Activated CD4-positive, alpha-beta T cell treated with anti-CD3 and anti-CD28 coated beads for 36 hours (primary cell): ENCODE measurements around the gene ERGIC1. TPM values are rescaled to one million over a fixed set of nuclear protein-coding genes. Genes with fewer than 3 reads are reported as not detected.

Source experiments
- ATAC-seq: fragments of 200-7000 bp; cut with Tn5 transposase; one replicate; pipeline ENCODE4 v1.10.0; 2021; ENCODE audit warnings: mild to moderate bottlenecking, moderate library complexity
- CTCF ChIA-PET: fragments of 350-600 bp; sonication (Branson Sonifier 250); formaldehyde crosslinking; loops from one replicate; lab custom pipeline; 2021; ENCODE audit warnings: antibody characterized with exemption; lab: Charles Lee
- POLR2A ChIA-PET: fragments of 350-600 bp; sonication (Branson Sonifier 250); formaldehyde crosslinking; loops from one replicate; lab custom pipeline; 2021; ENCODE audit warnings: antibody characterized with exemption, inconsistent platforms; lab: Charles Lee
- DNase-seq: peaks from one replicate; pipeline ENCODE4 v3.0.0-alpha.2; 2020
- H3K27ac Mint-ChIP-seq: one replicate; pipeline ENCODE4 v1.8.0; 2021; ENCODE audit warnings: mixed read lengths
- H3K27me3 Mint-ChIP-seq: one replicate; pipeline ENCODE4 v1.8.0; 2021; ENCODE audit warnings: mixed read lengths
- H3K36me3 Mint-ChIP-seq: one replicate; pipeline ENCODE4 v1.8.0; 2021; ENCODE audit warnings: low read depth, mixed read lengths
- H3K4me1 Mint-ChIP-seq: one replicate; pipeline ENCODE4 v1.8.0; 2021; ENCODE audit warnings: mixed read lengths
- H3K4me3 Mint-ChIP-seq: one replicate; pipeline ENCODE4 v1.8.0; 2021; ENCODE audit warnings: mild to moderate bottlenecking, moderate library complexity, mixed read lengths
- H3K9me3 Mint-ChIP-seq: one replicate; pipeline ENCODE4 v1.8.0; 2021; ENCODE audit warnings: low read depth, mixed read lengths
- intact Hi-C, 2 experiments: fragments of 100-400 bp; cut with DNase I in 1 of 2; cut with micrococcal nuclease in 1 of 2; formaldehyde crosslinking; loops; one replicate each; pipeline versions ENCODE4 v1.14.2 to v1.15.1; 2022 to 2024; cut with DNase I, micrococcal nuclease
- total RNA-seq, 2 experiments: library from RNA; stranded (reverse); gene quantifications; one replicate each; pipeline ENCODE4 v1.2.3, GENCODE V29; 2021

The ERGIC1 gene
- total RNA-seq, 2 experiments from 2014 or later: 40.3 to 50.0 TPM

DNA sequence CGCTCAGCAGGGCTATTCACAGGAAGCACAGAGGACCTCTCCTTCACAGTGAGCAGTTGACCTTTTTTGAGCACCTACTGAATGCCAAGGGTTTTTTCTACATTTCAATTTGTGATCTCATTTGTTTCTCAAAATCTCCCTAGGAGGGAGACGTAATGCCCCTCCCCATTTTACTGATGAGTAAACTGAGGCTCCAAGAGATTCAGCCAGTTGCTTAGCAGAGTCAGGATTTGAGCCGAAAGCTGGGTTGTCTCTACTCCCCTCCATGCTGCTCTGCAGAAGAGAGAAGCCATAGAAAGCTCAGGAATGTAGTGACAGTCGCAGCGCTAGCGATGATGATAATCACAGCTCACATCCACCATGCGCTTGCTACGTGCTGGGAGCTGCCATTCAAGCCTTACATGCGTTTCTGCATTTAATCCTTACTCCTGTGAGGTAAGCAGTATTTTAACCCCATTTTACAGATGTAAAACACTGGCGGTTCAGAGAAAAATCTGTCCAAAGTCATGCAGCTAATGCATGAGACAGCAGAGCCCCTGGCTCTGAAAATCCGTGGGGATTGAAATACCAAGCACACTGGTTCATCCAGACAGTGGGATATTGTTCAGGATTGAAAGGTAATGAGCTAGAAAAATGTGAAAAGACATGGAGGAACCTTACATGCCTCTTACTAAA is 33.8 kb downstream of the ERGIC1 start:
- Mint-ChIP-seq H3K36me3 (no peaks in the 10 kb centered on the region), H3K4me3 (no peak overlapping the region), H3K27ac (no peak overlapping the region), H3K4me1 (peaks cover 21% of the 10 kb centered on the region), H3K9me3 (no peaks in the 10 kb centered on the region), H3K27me3 (no peaks in the 10 kb centered on the region)
- ATAC-seq (no peak), DNase-seq (no peak)
- ChIA-PET POLR2A (interaction anchor here (0.6 kb wide), 1 partner anchor 9 kb away, joined by 5 read pairs; no protein-coding TSS in a partner anchor), CTCF (no interaction called here)
- intact Hi-C loops: no loop called here

DNA sequence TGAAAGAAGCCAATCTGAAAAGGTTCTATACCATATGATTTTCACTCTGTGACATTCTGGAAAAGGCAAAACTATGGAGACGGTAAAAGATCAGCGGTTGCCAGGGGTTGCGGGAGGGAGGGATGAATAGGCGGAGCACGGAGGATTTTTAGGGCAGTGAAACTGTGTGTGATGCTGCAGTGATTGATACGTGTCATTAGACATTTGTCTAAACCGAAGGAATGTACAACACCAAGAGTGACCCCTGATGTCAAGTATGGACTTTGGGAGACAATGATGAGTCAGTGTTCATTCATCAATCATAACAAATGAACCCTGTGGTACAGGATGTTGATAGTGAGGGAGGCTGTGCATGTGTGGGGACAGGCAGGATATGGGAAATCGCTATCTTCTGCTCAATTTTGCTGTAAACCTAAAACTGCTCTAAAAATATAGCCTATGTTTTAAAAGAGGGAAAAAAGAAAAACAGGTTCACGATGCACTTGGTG is 34.4 kb downstream of the ERGIC1 start:
- Mint-ChIP-seq H3K4me1 (peaks cover 23% of the 10 kb centered on the region), H3K27ac (no peak overlapping the region), H3K9me3 (no peaks in the 10 kb centered on the region), H3K27me3 (no peaks in the 10 kb centered on the region), H3K4me3 (no peak overlapping the region), H3K36me3 (no peaks in the 10 kb centered on the region)
- DNase-seq (no peak), ATAC-seq (peak; percentile 60)
- intact Hi-C loops: no loop called here
- ChIA-PET CTCF (no interaction called here), POLR2A (interaction anchor here (0.6 kb wide), 1 partner anchor 8 kb away, joined by 5 read pairs; no protein-coding TSS in a partner anchor)

DNA sequence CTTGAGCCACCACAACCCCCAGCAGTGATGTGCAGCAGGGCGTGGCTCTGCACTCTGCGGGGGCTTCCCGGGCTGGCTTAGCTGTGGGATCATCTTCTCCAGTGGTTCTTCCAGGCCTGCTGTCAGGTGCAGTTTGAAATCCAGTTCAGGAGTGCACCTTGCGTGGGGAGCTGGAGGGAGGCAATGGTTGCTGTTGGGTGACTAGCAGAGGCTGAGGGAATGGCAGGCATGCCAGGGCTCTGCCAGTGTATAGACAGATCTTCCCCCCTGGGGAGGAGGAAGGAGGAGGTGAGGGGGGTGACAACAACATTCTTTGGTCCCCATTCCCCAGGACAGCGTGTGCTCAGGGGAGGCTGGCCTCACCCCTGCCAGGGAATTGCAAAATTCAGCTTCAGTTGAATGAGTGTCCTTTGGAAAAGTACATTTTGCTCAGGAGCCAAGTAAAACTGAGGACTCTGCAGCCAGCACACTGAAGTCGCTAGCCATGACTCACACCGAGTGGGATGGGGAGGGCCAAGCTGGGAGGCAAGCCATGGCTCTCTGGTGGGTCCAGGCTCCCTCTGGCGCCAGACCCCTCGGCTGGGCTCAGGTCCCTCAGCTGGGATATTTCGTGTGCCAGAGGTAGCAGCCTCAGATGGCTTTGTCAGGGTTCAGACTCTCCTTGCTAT is 35.0 kb downstream of the ERGIC1 start:
- DNase-seq (peak; percentile 34), ATAC-seq (peak; percentile 47)
- H3K27ac Mint-ChIP-seq: no peak overlapping the region
- no peaks in the 10 kb centered on the region for H3K9me3 Mint-ChIP-seq
- ChIA-PET POLR2A (no interaction called here), CTCF (interaction anchor here (0.5 kb wide), 1 partner anchor 211 kb away, joined by 4 read pairs; no protein-coding TSS in a partner anchor)
- peaks cover 23% of the 10 kb centered on the region for H3K4me1 Mint-ChIP-seq
- intact Hi-C loops: no loop called here
- no peaks in the 10 kb centered on the region for H3K36me3 Mint-ChIP-seq
- no peak overlapping the region for H3K4me3 Mint-ChIP-seq
- no peaks in the 10 kb centered on the region for H3K27me3 Mint-ChIP-seq

DNA sequence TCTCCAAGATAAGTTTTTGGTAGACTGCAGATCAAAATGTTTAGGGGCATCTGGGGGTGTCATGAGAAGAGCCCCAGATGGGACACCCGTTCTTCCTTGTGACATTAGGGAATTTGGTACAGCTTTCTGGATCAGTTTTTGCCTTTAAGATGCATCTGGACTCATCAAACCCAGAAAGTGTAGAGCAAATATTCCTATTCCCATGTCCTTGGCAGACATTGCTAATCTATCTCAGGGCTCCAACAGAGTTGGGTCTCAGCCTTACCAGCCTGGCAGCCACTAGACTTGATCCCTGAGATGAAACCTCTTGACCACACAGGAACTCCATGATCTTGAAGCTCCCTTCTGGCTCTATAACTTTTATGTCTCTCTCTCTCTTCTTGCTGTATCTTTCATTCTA is 35.6 kb downstream of the ERGIC1 start:
- intact Hi-C loops: no loop called here
- Mint-ChIP-seq H3K9me3 (no peaks in the 10 kb centered on the region), H3K27ac (no peak overlapping the region), H3K27me3 (no peaks in the 10 kb centered on the region), H3K36me3 (no peaks in the 10 kb centered on the region), H3K4me1 (peaks cover 23% of the 10 kb centered on the region), H3K4me3 (no peak overlapping the region)
- DNase-seq (no peak), ATAC-seq (no peak)
- POLR2A ChIA-PET: no interaction called here
- CTCF ChIA-PET: interaction anchor here (0.6 kb wide), 1 partner anchor 35 kb away, joined by 3 read pairs; no protein-coding TSS in a partner anchor

DNA sequence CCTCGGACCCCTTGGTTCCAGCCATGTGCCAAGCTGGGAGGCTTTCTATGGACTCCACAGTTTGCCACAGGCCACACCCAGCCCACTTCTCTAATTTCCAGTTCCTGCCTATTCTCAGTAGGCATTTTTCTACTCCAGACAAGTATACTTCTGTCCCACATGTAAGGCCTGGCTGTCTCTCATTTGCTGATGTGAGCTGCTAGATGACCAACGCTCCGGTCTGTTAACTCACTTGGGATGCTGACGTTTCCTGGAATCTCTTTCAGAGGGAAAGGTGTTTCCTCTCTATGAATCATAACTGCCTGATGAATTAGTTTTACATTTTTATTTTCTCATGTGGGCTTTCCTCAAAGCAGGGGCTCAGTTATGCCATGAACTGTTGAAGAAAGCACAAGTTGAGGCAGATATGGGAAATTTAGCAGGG is 36.3 kb downstream of the ERGIC1 start:
- Mint-ChIP-seq H3K9me3 (no peaks in the 10 kb centered on the region), H3K36me3 (no peaks in the 10 kb centered on the region), H3K4me3 (no peak overlapping the region), H3K4me1 (peaks cover 23% of the 10 kb centered on the region), H3K27me3 (no peaks in the 10 kb centered on the region), H3K27ac (no peak overlapping the region)
- intact Hi-C loops: no loop called here
- DNase-seq: no peak
- POLR2A ChIA-PET: no interaction called here
- no peak for ATAC-seq
- CTCF ChIA-PET: interaction anchor here (0.6 kb wide), 1 partner anchor 35 kb away, joined by 3 read pairs; no protein-coding TSS in a partner anchor

- H3K4me1 Mint-ChIP-seq: peaks cover 23% of the 10 kb centered on the region
- no peaks in the 10 kb centered on the region for H3K36me3 Mint-ChIP-seq
- ATAC-seq (no peak), DNase-seq (no peak)
- CTCF ChIA-PET: no interaction called here
- no peaks in the 10 kb centered on the region for H3K9me3 Mint-ChIP-seq
- intact Hi-C loops: no loop called here
- no peaks in the 10 kb centered on the region for H3K27me3 Mint-ChIP-seq
- no peak overlapping the region for H3K4me3 Mint-ChIP-seq
- no peak overlapping the region for H3K27ac Mint-ChIP-seq
- POLR2A ChIA-PET: no interaction called here
These were observed 36.8 kb downstream of the ERGIC1 start for GRCh38 chr5:172870715-172871461.

DNA sequence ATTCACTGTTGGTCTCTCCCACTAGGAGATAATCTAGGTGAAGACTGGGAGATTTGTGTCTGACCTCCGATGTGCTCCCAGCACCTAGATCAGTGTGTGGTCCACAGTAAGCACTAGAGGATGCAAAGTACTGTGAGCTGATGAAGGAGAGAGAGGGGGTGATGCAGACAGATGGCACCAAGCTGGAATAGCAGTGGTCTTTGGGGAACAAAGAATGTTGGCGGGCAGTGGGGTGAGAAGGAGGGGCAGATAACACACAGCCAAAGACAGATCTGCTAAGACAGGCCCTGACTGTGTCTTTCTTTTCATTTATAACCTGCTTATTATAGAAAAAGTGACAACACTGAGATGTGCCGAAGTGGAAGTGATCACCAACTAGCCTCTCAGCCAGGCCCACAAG is 37.5 kb downstream of the ERGIC1 start:
- ATAC-seq (no peak), DNase-seq (no peak)
- H3K27me3 Mint-ChIP-seq: no peaks in the 10 kb centered on the region
- intact Hi-C loops: no loop called here
- no peaks in the 10 kb centered on the region for H3K36me3 Mint-ChIP-seq
- CTCF ChIA-PET: no interaction called here
- no peak overlapping the region for H3K4me3 Mint-ChIP-seq
- no peaks in the 10 kb centered on the region for H3K9me3 Mint-ChIP-seq
- no peak overlapping the region for H3K27ac Mint-ChIP-seq
- H3K4me1 Mint-ChIP-seq: peaks cover 25% of the 10 kb centered on the region
- POLR2A ChIA-PET: no interaction called here

DNA sequence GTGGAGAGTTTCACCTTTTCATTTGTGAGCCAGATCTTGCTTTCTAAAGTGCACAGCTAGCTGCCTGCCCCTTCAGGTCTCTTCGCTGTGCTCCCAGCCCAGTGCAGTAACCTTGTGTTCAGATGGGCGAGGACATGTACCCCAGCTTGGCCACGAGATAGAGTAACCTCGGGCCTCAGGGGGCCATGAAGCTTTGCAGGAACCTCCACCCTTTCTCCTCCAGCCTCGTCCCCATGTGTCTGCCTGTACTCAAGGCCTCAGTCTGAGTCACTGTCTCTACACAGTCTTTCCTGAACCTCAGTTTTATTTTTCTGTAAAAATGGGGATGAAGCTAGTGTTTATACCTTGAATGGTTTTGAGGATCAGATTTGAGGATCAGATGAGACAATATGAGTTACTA is 37.9 kb downstream of the ERGIC1 start:
- no peak for DNase-seq
- CTCF ChIA-PET: interaction anchor here (1.0 kb wide), 1 partner anchor 157 kb away, joined by 3 read pairs; no protein-coding TSS in a partner anchor
- intact Hi-C loops: no loop called here

DNA sequence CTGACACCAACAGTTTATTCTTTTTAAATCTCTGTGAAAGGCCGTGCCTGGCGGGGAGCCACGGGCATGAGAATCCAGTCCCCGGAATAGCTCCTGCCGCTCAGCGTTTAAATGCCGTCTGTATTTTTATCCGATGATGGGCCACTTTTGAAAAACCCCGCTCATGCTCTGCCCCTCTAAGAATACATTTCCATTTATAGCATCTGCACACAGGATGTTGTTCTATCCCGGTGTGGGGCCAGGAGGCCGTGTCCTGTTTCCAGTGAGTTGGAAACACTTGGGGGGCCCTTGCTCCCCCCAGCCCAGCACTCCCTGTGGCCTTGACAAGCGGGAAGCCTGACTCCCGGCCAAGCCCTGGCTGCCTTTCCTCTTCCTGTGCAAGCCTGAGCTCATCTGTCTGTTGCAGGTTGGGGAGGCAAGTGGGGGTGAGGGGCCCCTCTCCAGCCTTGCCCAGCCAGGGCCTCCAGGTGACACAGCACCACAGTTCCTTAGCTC is 39.0 kb downstream of the ERGIC1 start:
- POLR2A ChIA-PET: no interaction called here
- no peaks in the 10 kb centered on the region for H3K9me3 Mint-ChIP-seq
- no peaks in the 10 kb centered on the region for H3K27me3 Mint-ChIP-seq
- intact Hi-C loops: no loop called here
- H3K4me3 Mint-ChIP-seq: no peak overlapping the region
- ATAC-seq (no peak), DNase-seq (no peak)
- CTCF ChIA-PET: interaction anchor here (0.9 to 1.0 kb wide), 2 partner anchors 158 to 159 kb away, joined by 3 to 4 read pairs; no protein-coding TSS in a partner anchor
- no peaks in the 10 kb centered on the region for H3K36me3 Mint-ChIP-seq
- no peak overlapping the region for H3K27ac Mint-ChIP-seq
- H3K4me1 Mint-ChIP-seq: peaks cover 20% of the 10 kb centered on the region

More for the DNA sequence above, 37.9 kb downstream of the ERGIC1 start:
- Mint-ChIP-seq H3K4me3 (no peak overlapping the region), H3K36me3 (no peaks in the 10 kb centered on the region), H3K27me3 (no peaks in the 10 kb centered on the region), H3K27ac (no peak overlapping the region), H3K9me3 (no peaks in the 10 kb centered on the region), H3K4me1 (peaks cover 25% of the 10 kb centered on the region)
- POLR2A ChIA-PET: no interaction called here
- no peak for ATAC-seq

GRCh38 chr5:172873513-172873912 is 39.5 kb downstream of the ERGIC1 start:
- DNase-seq (no peak), ATAC-seq (no peak)
- H3K4me3 Mint-ChIP-seq: no peak overlapping the region
- no peaks in the 10 kb centered on the region for H3K27me3 Mint-ChIP-seq
- no peaks in the 10 kb centered on the region for H3K36me3 Mint-ChIP-seq
- H3K4me1 Mint-ChIP-seq: peaks cover 15% of the 10 kb centered on the region
- intact Hi-C loops: no loop called here
- CTCF ChIA-PET: interaction anchor here (0.9 kb wide), 1 partner anchor 159 kb away, joined by 4 read pairs; no protein-coding TSS in a partner anchor
- no peak overlapping the region for H3K27ac Mint-ChIP-seq
- H3K9me3 Mint-ChIP-seq: no peaks in the 10 kb centered on the region
- POLR2A ChIA-PET: no interaction called here
